Cardiac muscle cell (in vitro differentiated cells and primary cell): Measurements from ENCODE around the gene PARPBP. TPM values are rescaled to one million over a fixed set of nuclear protein-coding genes. Genes with fewer than 3 reads are reported as not detected.

Experiments used
- DNase-seq, 2 donors: peaks; one replicate each; pipeline versions ENCODE4 v3.0.0 to v3.0.0-alpha.2; 2010 to 2017; ENCODE audit warnings: low read depth in 1 of 2, low spot score in 1 of 2
- H3K27ac ChIP-seq: fragments of 200-600 bp; sonication (generic); 2 replicates; pipeline ENCODE4 v1.5.1; 2016
- H3K27me3 ChIP-seq: fragments of 200-600 bp; sonication (generic); 2 replicates; pipeline ENCODE4 v1.6.0; 2016; ENCODE audit warnings: control low read depth
- H3K36me3 ChIP-seq: fragments of 200-600 bp; sonication (generic); 2 replicates; pipeline ENCODE4 v1.5.1; 2016; ENCODE audit warnings: control low read depth
- H3K4me1 ChIP-seq: fragments of 200-600 bp; sonication (generic); 2 replicates; pipeline ENCODE4 v1.8.1; 2017; ENCODE audit warnings: low read depth, mild to moderate bottlenecking, mixed run types
- H3K4me3 ChIP-seq: fragments of 200-600 bp; sonication (generic); 2 replicates; pipeline ENCODE4 v1.5.1; 2016; ENCODE audit warnings: mild to moderate bottlenecking
- H3K9me3 ChIP-seq: fragments of 200-600 bp; sonication (generic); 2 replicates; pipeline ENCODE4 v1.5.1; 2017; ENCODE audit warnings: low read depth, mild to moderate bottlenecking, control low read depth
- polyA plus RNA-seq: library from polyadenylated mRNA; unstranded; fragments of >200 nt; fragmentation: Nextera tagmentation; extraction: Ambion mirVana; gene quantifications from 2 replicates; pipeline ENCODE4 v1.2.1, GENCODE V29; 2016
- total RNA-seq: library from RNA; depleted of rRNA; stranded (reverse); fragments of >200 nt; gene quantifications from 2 replicates; pipeline ENCODE4 v1.2.3, GENCODE V29; 2016
- TF ChIP-seq, protein P1 (sequence below): IDR thresholded peaks from 2 replicates; pipeline ENCODE4 v1.5.1; 2012; ENCODE audit warnings: low read depth, mild to moderate bottlenecking, low read length

The PARPBP gene
- total and polyA plus RNA-seq, 2 experiments from 2014 or later: 7.7 to 8.2 TPM

DNA sequence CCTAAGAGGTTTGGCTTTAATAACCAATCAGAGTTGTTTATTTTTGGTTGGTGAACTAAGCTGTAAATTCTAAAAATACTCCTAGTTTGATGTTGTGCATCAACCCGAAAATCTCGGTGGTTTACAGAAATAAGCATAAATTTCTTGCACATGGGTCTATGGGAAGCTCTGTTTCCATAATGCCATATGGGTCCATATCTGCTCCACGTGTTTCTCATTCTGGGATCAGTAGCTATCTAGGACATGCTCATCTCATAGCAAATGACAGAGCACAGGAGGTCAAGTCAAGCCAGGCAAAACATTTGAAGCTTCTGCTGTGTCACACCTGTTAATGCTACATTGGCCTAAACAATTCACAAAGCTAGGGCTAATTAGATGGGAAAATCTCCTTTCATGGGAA, 23.1 kb upstream of the PARPBP start:
- DNase-seq: no peak
- no peaks in the 10 kb centered on the region for H3K4me1 ChIP-seq
- TF ChIP-seq, protein P1, sequence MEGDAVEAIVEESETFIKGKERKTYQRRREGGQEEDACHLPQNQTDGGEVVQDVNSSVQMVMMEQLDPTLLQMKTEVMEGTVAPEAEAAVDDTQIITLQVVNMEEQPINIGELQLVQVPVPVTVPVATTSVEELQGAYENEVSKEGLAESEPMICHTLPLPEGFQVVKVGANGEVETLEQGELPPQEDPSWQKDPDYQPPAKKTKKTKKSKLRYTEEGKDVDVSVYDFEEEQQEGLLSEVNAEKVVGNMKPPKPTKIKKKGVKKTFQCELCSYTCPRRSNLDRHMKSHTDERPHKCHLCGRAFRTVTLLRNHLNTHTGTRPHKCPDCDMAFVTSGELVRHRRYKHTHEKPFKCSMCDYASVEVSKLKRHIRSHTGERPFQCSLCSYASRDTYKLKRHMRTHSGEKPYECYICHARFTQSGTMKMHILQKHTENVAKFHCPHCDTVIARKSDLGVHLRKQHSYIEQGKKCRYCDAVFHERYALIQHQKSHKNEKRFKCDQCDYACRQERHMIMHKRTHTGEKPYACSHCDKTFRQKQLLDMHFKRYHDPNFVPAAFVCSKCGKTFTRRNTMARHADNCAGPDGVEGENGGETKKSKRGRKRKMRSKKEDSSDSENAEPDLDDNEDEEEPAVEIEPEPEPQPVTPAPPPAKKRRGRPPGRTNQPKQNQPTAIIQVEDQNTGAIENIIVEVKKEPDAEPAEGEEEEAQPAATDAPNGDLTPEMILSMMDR: no peak

DNA sequence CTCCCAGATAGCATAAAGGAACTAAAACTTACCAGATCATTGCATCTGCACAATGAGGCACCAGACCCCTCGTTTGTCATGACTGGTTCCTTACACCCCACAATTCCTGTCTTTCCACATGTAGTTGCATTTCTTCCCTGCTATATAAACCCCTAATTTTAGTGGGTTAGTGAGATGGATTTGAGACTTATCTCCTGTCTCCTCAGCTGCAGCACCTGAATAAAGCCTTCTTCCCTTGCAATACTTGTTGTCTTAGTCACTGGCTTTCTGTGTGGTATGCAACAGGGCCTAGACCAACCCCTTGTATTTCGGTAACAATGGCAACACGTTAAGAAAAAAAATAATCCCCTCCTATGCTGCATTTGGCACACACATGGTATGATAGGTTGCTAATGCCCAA, 13.1 kb upstream of the PARPBP start:
- no peaks in the 10 kb centered on the region for H3K9me3 ChIP-seq
- H3K27ac ChIP-seq: no peak overlapping the region
- no peak overlapping the region for H3K4me3 ChIP-seq
- DNase-seq: no peak
- TF ChIP-seq, protein P1: no peak
- peaks cover 16% of the 10 kb centered on the region for H3K36me3 ChIP-seq
- no peaks in the 10 kb centered on the region for H3K27me3 ChIP-seq
- H3K4me1 ChIP-seq: no peaks in the 10 kb centered on the region

More for the DNA sequence above, 23.1 kb upstream of the PARPBP start:
- Histone ChIP-seq H3K4me3 (no peak overlapping the region), H3K27ac (no peak overlapping the region), H3K27me3 (no peaks in the 10 kb centered on the region), H3K36me3 (peaks cover 6% of the 10 kb centered on the region), H3K9me3 (no peaks in the 10 kb centered on the region)

DNA sequence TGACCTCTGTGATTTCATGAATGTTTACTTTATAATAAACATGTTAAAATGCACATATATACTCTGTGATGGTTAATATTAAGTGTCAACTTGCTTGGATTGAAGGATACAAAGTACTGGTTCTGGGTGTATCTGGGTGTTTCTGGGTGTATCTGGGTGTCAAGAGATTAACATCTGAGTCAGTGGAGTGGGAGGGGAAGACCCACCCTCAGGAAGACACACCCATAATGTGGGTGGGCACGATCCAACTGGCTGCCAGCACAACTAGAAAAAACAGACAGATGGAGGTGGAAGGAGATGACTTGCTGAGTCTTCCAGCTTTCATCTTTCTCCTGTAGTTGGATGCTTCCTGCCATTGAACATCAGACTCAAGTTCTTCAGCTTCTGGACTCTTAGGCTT, 12.0 kb upstream of the PARPBP start:
- Histone ChIP-seq H3K36me3 (peaks cover 16% of the 10 kb centered on the region), H3K27ac (no peak overlapping the region)
- no peak for DNase-seq

DNA sequence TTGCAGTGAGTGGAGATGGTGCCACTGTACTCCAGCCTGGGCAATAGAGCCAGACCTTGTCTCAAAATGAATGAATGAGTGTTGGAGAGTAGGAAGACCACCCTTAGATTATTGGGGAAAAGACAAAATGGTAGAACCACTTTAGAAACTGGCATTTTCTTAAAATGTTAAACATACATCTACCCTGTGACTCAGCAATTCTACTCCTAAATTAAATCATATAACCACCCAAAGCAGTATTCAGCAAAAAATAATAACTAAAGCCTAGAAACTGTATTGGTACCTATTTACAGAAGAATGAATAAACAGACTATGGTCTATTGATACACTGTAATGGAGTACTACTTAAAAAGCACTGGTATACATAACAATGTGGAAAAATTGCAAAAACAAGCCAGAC, 9.2 kb upstream of the PARPBP start:
- H3K27me3 ChIP-seq: no peaks in the 10 kb centered on the region
- TF ChIP-seq, protein P1: no peak

More for the DNA sequence above, 12.0 kb upstream of the PARPBP start:
- TF ChIP-seq, protein P1: no peak
- no peaks in the 10 kb centered on the region for H3K9me3 ChIP-seq
- H3K27me3 ChIP-seq: no peaks in the 10 kb centered on the region
- H3K4me3 ChIP-seq: no peak overlapping the region
- H3K4me1 ChIP-seq: no peaks in the 10 kb centered on the region

DNA sequence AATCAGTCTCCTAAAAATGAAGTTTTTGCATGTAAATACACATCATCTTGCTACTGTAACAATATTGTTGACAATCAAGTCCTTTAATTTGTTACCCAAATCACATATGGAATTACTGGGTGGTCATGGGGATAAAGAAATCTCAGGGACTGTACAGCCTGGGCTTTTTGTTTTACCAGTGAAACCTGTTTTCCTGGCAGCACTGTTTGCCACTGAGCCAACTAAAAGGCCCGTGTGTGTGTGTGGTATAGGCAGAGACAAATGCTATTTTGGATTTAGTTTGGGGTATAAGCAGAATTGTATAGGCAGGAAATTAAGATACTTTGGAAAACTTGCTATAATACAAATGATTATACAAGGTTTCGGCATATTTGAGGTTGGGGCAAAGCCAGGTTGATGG, 5.8 kb upstream of the PARPBP start:
- H3K27me3 ChIP-seq: no peaks in the 10 kb centered on the region
- peaks cover 25% of the 10 kb centered on the region for H3K36me3 ChIP-seq
- no peaks in the 10 kb centered on the region for H3K9me3 ChIP-seq
- TF ChIP-seq, protein P1: no peak
- no peak overlapping the region for H3K4me3 ChIP-seq
- H3K4me1 ChIP-seq: peaks cover 5% of the 10 kb centered on the region
- no peak for DNase-seq
- no peak overlapping the region for H3K27ac ChIP-seq

More for the DNA sequence above, 9.2 kb upstream of the PARPBP start:
- Histone ChIP-seq H3K4me3 (no peak overlapping the region), H3K27ac (no peak overlapping the region), H3K36me3 (peaks cover 24% of the 10 kb centered on the region), H3K9me3 (no peaks in the 10 kb centered on the region), H3K4me1 (no peaks in the 10 kb centered on the region)
- DNase-seq: no peak

DNA sequence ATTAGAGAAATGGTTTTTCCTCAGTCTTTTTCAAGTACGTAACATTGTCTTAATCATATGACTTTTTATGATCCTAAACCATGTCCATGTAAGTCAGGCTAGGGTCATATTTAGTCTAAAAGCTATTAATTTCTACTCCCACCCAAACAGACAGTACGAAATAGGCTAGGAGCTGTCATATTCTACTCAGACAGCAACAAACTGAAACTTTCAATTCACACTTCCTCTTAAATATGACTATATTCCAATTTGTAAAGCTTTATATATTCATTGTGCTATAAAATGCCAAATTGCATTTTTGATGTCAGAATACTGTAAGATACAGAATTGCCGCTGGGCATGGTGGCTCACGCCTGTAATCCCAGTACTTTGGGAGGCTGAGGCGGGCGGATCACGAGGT, 3.6 kb upstream of the PARPBP start:
- no peaks in the 10 kb centered on the region for H3K27me3 ChIP-seq
- no peaks in the 10 kb centered on the region for H3K9me3 ChIP-seq
- peaks cover 15% of the 10 kb centered on the region for H3K36me3 ChIP-seq
- no peak for DNase-seq
- TF ChIP-seq, protein P1: no peak
- H3K27ac ChIP-seq: no peak overlapping the region
- no peak overlapping the region for H3K4me3 ChIP-seq
- peaks cover 5% of the 10 kb centered on the region for H3K4me1 ChIP-seq
